ENCODE results near the gene KCNMA1. TPM values are rescaled to one million over a fixed set of nuclear protein-coding genes. Genes with fewer than 3 reads are reported as not detected.

The KCNMA1 gene
- total RNA-seq, 2 donors from 2014 or later = 5.9 to 9.3 TPM

DNA sequence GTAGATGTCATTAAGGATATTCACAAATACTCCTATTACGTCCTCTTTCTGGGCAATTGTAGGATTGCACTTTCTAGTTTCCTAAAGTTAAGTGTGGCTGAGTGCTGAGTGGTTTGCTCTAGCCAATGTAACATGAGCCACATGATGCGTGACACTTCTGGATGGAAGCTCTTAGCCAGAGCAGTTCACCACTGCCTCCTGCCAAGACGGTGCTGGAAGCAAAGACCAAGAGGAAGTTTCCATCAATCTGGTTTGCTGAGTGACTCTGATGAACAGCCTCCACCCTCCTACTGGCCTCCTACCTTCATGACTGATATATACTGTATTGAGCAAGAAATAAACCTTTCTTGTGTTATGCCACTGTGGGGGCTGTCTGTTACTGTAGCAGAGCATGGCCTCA, 318.1 kb downstream of the KCNMA1 start:
- TF ChIP-seq, protein P1, sequence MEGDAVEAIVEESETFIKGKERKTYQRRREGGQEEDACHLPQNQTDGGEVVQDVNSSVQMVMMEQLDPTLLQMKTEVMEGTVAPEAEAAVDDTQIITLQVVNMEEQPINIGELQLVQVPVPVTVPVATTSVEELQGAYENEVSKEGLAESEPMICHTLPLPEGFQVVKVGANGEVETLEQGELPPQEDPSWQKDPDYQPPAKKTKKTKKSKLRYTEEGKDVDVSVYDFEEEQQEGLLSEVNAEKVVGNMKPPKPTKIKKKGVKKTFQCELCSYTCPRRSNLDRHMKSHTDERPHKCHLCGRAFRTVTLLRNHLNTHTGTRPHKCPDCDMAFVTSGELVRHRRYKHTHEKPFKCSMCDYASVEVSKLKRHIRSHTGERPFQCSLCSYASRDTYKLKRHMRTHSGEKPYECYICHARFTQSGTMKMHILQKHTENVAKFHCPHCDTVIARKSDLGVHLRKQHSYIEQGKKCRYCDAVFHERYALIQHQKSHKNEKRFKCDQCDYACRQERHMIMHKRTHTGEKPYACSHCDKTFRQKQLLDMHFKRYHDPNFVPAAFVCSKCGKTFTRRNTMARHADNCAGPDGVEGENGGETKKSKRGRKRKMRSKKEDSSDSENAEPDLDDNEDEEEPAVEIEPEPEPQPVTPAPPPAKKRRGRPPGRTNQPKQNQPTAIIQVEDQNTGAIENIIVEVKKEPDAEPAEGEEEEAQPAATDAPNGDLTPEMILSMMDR (IDR thresholded peaks at IDR 0.05) = no peak
- TF ChIP-seq POLR2A (IDR thresholded peaks at IDR 0.05) = no peak

DNA sequence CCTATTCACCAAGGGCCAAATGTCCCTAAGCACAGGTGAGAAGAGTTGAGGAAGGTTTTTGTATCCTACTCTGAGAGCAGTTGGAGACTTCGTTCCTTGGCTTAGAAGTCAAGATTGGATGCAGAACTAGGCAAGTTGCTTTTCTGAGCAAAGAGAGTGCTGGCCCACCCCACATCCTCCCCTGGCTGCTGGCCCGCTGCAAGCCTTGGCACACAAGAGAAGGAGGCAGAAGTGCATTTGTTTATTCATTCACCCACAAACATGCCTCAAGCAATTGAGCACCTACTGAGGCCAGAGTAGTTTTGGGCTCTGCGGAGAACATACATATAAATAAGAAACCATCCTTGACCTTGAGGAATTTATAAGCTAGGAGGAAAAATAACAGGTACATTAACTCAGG, 318.9 kb downstream of the KCNMA1 start:
- Histone ChIP-seq H3K27ac (no peak overlapping the region), H3K9me3 (no peaks in the 10 kb centered on the region), H3K36me3 (replicated peaks in 1 of 2; ENCODE audit: insufficient read depth in 1 of 2, low read depth in 2 of 2) (no peaks in the 10 kb centered on the region), H3K27me3 (no peaks in the 10 kb centered on the region), H3K4me1 (no peaks in the 10 kb centered on the region), H3K4me3 (no peak overlapping the region)
- WGBS, 2 donors = 84 to 91% methylated on average over 3 of the region's 3 CpGs
- DNase-seq (peak in 1 of 4 donors; percentile 19), ATAC-seq (no peak)
- intact Hi-C loops (cut with DNase I) = no loop called here
- TF ChIP-seq, protein P1 (IDR thresholded peaks at IDR 0.05) = no peak
- TF ChIP-seq POLR2A (IDR thresholded peaks at IDR 0.05) = no peak

More for the DNA sequence above, 318.1 kb downstream of the KCNMA1 start:
- intact Hi-C loops (cut with DNase I) = no loop called here
- no peaks in the 10 kb centered on the region for H3K27me3 ChIP-seq
- ATAC-seq (no peak), DNase-seq (no peak)
- no peak overlapping the region for H3K4me3 ChIP-seq
- H3K36me3 ChIP-seq (replicated peaks in 1 of 2; ENCODE audit: insufficient read depth in 1 of 2, low read depth in 2 of 2) = no peaks in the 10 kb centered on the region
- WGBS, 2 donors = 86 to 89% methylated on average over 3 of the region's 3 CpGs
- no peaks in the 10 kb centered on the region for H3K4me1 ChIP-seq
- no peak overlapping the region for H3K27ac ChIP-seq
- no peaks in the 10 kb centered on the region for H3K9me3 ChIP-seq

DNA sequence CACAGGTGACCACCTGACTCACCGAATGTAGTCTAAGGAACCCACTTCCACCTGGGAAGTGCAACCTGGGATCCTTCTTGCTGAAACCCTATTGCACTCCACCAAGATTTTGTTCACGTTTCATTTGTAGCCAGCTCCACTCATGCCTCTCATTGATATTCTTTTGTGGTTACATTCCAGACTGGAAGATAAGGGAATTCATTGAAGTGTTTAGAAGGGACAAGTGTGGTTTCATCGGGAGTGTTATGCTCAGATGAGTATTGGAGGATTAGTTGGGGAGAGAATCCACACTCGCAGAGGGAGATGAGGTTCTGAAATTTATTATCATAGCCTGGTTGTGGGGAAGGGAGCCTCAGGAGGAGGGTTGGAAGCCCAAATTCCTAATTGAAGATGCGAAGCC, 320.4 kb downstream of the KCNMA1 start:
- H3K9me3 ChIP-seq = no peaks in the 10 kb centered on the region
- H3K4me1 ChIP-seq = no peaks in the 10 kb centered on the region
- intact Hi-C loops (cut with DNase I) = no loop called here
- H3K36me3 ChIP-seq (replicated peaks in 1 of 2; ENCODE audit: insufficient read depth in 1 of 2, low read depth in 2 of 2) = no peaks in the 10 kb centered on the region
- no peaks in the 10 kb centered on the region for H3K27me3 ChIP-seq
- no peak overlapping the region for H3K27ac ChIP-seq
- DNase-seq = no peak
- TF ChIP-seq, protein P1 (IDR thresholded peaks at IDR 0.05) = no peak
- no peak for TF ChIP-seq POLR2A (IDR thresholded peaks at IDR 0.05)
- no peak for ATAC-seq
- 77 to 87% methylated on average over 5 of the region's 5 CpGs for WGBS, 2 donors
- H3K4me3 ChIP-seq = no peak overlapping the region

DNA sequence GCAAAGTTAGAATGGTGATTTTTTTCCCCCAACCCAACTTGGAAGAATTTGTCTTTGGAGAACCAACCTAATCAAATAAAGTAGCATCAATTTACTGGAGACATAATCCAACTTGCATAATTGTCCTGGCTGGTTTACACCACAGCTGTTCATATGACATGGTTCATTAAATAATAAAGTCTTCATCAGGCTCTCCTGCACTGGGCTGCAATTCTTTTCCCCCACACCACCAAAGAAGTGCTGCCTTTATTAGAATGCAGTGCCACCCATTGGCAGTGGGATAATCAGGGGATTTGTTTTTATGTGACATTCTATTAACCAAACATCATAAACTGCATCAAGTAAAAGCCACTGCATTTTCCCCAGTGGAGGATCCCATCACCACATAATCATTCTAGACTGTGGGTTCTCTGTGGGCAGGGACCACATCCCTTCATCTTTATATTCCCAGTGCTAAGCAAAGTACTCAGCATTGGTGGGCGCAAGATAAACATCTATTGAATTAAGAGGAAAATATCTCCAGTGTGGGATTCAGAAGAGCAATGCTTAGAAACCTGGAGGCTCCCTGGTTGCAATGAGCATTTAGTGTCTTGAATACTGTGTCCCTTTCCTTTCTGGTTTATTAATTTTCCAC, 322.0 kb downstream of the KCNMA1 start:
- H3K4me3 ChIP-seq = no peak overlapping the region
- intact Hi-C loops (cut with DNase I) = no loop called here
- 83 to 94% methylated on average over 1 of the region's 1 CpG for WGBS, 2 donors
- no peak for DNase-seq
- no peaks in the 10 kb centered on the region for H3K36me3 ChIP-seq (replicated peaks in 1 of 2; ENCODE audit: insufficient read depth in 1 of 2, low read depth in 2 of 2)
- H3K9me3 ChIP-seq = no peaks in the 10 kb centered on the region
- no peak for ATAC-seq
- H3K27me3 ChIP-seq = no peaks in the 10 kb centered on the region
- H3K27ac ChIP-seq = no peak overlapping the region
- H3K4me1 ChIP-seq = no peaks in the 10 kb centered on the region
- TF ChIP-seq, protein P1 (IDR thresholded peaks at IDR 0.05) = no peak
- no peak for TF ChIP-seq POLR2A (IDR thresholded peaks at IDR 0.05)
